ENCODE measurements around the gene WNT3A.

- TF ChIP-seq CTCF (IDR thresholded peaks at IDR 0.05; ENCODE audit: low read depth, low read length) (no peak), POLR2A (IDR thresholded peaks at IDR 0.05; ENCODE audit: extremely low read depth, insufficient read length) (no peak), MYC (IDR thresholded peaks at IDR 0.05; ENCODE audit: low read depth, low read length) (no peak)
Observed at GRCh38 chr1:228062812-228063211, 56.0 kb downstream of the WNT3A start.

All from NB4 (cell line).